Upper lobe of right lung (tissue), 1 donor: ENCODE results near the gene POP5. TPM values are rescaled to one million over a fixed set of nuclear protein-coding genes. Genes with fewer than 3 reads are reported as not detected.

ENCODE experiments used
- ATAC-seq: fragments of 200-7000 bp; cut with Tn5 transposase; one replicate; pipeline ENCODE4 v1.9.1; 2020; ENCODE audit warnings: mild to moderate bottlenecking, moderate library complexity
- DNase-seq: peaks from one replicate; pipeline ENCODE4 v3.0.0-alpha.2; 2020
- H3K27ac ChIP-seq: fragments of 200-600 bp; one replicate; pipeline ENCODE4 v1.8.0; 2022
- H3K27me3 ChIP-seq: fragments of 200-600 bp; one replicate; pipeline ENCODE4 v1.8.0; 2022; ENCODE audit warnings: mild to moderate bottlenecking
- H3K36me3 ChIP-seq: fragments of 200-600 bp; one replicate; pipeline ENCODE4 v1.8.0; 2022
- H3K4me1 ChIP-seq: fragments of 200-600 bp; one replicate; pipeline ENCODE4 v1.8.0; 2022
- H3K4me3 ChIP-seq: fragments of 200-600 bp; one replicate; pipeline ENCODE4 v1.8.0; 2022; ENCODE audit warnings: mild to moderate bottlenecking
- H3K9me3 ChIP-seq: fragments of 200-600 bp; one replicate; pipeline ENCODE4 v1.8.0; 2022
- CTCF ChIP-seq: fragments of 200-600 bp; IDR thresholded peaks from one replicate; pipeline ENCODE4 v1.8.0; 2022; ENCODE audit warnings: antibody characterized with exemption
- intact Hi-C: fragments of 100-400 bp; cut with DNase I; formaldehyde crosslinking; loops from one replicate; pipeline ENCODE4 v1.11.0; 2022
- total RNA-seq: library from RNA; stranded (reverse); fragmentation: NEBNext Ultra II Directional; extraction: Animal tissue kit (Norgen Biotek cat#: 25700); gene quantifications from one replicate; pipeline ENCODE4 v1.2.1, GENCODE V29; 2021
- donor health status: DM: no; HTN: yes; CAD: no; lungs with severe emphysema.

POP5 gene
- total RNA-seq, 1 donor from 2014 or later = 41.1 TPM

- Histone ChIP-seq H3K27ac (peak overlapping the region; percentile 67), H3K36me3 (peaks cover 10% of the 10 kb centered on the region), H3K9me3 (no peaks in the 10 kb centered on the region), H3K27me3 (no peaks in the 10 kb centered on the region), H3K4me1 (peaks cover 71% of the 10 kb centered on the region), H3K4me3 (peak overlapping the region; percentile 87)
- intact Hi-C loops = no loop called here
- no peak for TF ChIP-seq CTCF
- no peak for DNase-seq
- peak; percentile 63 for ATAC-seq
Observed at GRCh38 chr12:120538281-120539156, 42.7 kb downstream of the POP5 start.

- peaks cover 68% of the 10 kb centered on the region for H3K4me1 ChIP-seq
Observed at GRCh38 chr12:120537856-120538220, 43.4 kb downstream of the POP5 start.

GRCh38 chr12:120536064-120536791, 45.0 kb downstream of the POP5 start:
- Histone ChIP-seq H3K36me3 (no peaks in the 10 kb centered on the region), H3K4me3 (peak overlapping the region; percentile 87), H3K4me1 (peaks cover 56% of the 10 kb centered on the region), H3K27ac (peak overlapping the region; percentile 91), H3K27me3 (no peaks in the 10 kb centered on the region), H3K9me3 (no peaks in the 10 kb centered on the region)
- ATAC-seq (no peak), DNase-seq (no peak)
- intact Hi-C loops = no loop called here
- no peak for TF ChIP-seq CTCF

More at GRCh38 chr12:120537856-120538220, 43.4 kb downstream of the POP5 start:
- TF ChIP-seq CTCF = no peak
- intact Hi-C loops = no loop called here
- peak overlapping the region; percentile 67 for H3K27ac ChIP-seq
- H3K36me3 ChIP-seq = peaks cover 10% of the 10 kb centered on the region
- ATAC-seq (no peak), DNase-seq (no peak)
- peak overlapping the region; percentile 87 for H3K4me3 ChIP-seq
- no peaks in the 10 kb centered on the region for H3K27me3 ChIP-seq
- H3K9me3 ChIP-seq = no peaks in the 10 kb centered on the region

GRCh38 chr12:120534703-120535655, 46.2 kb downstream of the POP5 start:
- no peaks in the 10 kb centered on the region for H3K36me3 ChIP-seq
- DNase-seq (peak; percentile 77), ATAC-seq (peak; percentile 67)
- TF ChIP-seq CTCF = peak; percentile 12
- peak overlapping the region; percentile 91 for H3K27ac ChIP-seq
- intact Hi-C loops = no loop called here
- H3K27me3 ChIP-seq = no peaks in the 10 kb centered on the region
- peaks cover 46% of the 10 kb centered on the region for H3K4me1 ChIP-seq
- no peaks in the 10 kb centered on the region for H3K9me3 ChIP-seq
- H3K4me3 ChIP-seq = peak overlapping the region; percentile 87

- intact Hi-C loops = no loop called here
- peak; percentile 87 for ATAC-seq
- DNase-seq = peak; percentile 83
- Histone ChIP-seq H3K9me3 (no peaks in the 10 kb centered on the region), H3K4me1 (peaks cover 44% of the 10 kb centered on the region), H3K36me3 (no peaks in the 10 kb centered on the region), H3K27me3 (no peaks in the 10 kb centered on the region), H3K27ac (peak within 1 kb of the TSS; percentile 91), H3K4me3 (peak within 1 kb of the TSS; percentile 87)
- TF ChIP-seq CTCF = no peak
Observed at GRCh38 chr12:120534203-120534702, 46.9 kb downstream of the POP5 start, which contains the start of gene RNF10. RNF10 (plus strand) TSS chr12:120534356; CDS start chr12:120534812, 456 bp downstream.
